ENCODE measurements around the gene UGT1A6. TPM values are rescaled to one million over a fixed set of nuclear protein-coding genes. Genes with fewer than 3 reads are reported as not detected.

UGT1A6 gene
- total RNA-seq, 5 donors from 2014 or later (not counting 1 experiment from before 2014, with no cell fraction given), result 0.32 TPM; not detected in 4

DNA sequence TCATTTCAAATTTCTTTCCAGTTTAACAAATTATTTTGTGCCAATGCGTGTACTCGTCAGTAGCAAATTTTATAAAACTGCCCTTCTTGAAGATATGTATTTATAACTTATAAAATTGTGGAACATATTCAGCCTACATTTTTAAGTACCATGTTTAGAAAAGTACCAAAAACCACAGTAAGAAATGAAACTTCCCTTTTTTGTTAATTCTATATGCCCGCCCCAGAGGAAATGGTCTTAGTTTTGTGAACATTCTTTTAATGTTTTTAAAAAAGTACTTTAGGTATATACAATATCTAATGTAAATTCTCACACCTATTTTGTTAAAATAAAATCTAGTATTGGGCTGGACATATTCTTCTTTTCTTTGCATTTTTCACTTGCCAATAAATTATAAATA, 19.8 kb upstream of the UGT1A6 start:
- Mint-ChIP-seq H3K4me1 (no peaks in the 10 kb centered on the region), H3K4me3 (no peak overlapping the region), H3K27ac (no peak overlapping the region), H3K27me3 (peaks cover 34 to 42% of the 10 kb centered on the region in 2 donors), H3K36me3 (no peaks in the 10 kb centered on the region), H3K9me3 (peaks cover 0 to 8% (median 5%) of the 10 kb centered on the region in 3 donors)
- Histone ChIP-seq H3K4me3 (ENCODE audit: control insufficient read depth in 1 of 2, extremely low read depth in 1 of 2, low read length in 1 of 2) (no peak overlapping the region), H3K27ac (ENCODE audit: low read length) (no peak overlapping the region), H3K36me3 (ENCODE audit: control insufficient read depth in 2 of 2, extremely low read depth in 1 of 2, insufficient read depth in 1 of 2, low read length in 1 of 2) (no peaks in the 10 kb centered on the region), H3K27me3 (replicated peaks in 1 of 2; ENCODE audit: control insufficient read depth in 2 of 2, extremely low read depth in 1 of 2, insufficient read depth in 2 of 2, low read length in 1 of 2) (no peaks in the 10 kb centered on the region), H3K4me1 (ENCODE audit: control insufficient read depth in 1 of 2, extremely low read depth in 1 of 2, insufficient read depth in 2 of 2, low read length in 2 of 2) (no peaks in the 10 kb centered on the region), H3K9me3 (no peaks in the 10 kb centered on the region)
- ATAC-seq (replicated peaks in 1 of 4), result no peak
- ChIA-PET CTCF (no interaction called here), POLR2A (no interaction called here)
- WGBS (ENCODE audit: insufficient coverage), result no CpG with 5 or more reads among the region's 3 CpGs
- no peak for DNase-seq

DNA sequence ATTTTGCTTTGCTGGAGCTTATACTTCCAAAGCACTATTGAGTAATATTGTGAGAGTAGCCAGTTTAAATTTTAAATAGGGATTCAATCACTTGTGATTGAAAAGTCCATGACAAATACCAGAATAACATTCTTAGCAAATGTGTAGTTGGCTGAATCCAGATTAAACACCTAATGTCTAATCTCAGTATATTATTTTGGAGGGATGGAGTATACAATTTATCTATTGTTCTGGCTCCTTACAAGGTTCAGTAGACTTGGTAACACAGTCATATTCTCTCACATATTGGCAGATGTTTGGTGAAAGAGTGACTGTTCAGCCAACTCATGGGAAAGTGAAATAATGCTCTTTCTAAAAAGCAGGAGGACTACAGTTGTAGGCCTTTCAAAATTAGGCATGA, 18.8 kb upstream of the UGT1A6 start:
- no peaks in the 10 kb centered on the region for H3K36me3 Mint-ChIP-seq
- no peak for ATAC-seq (replicated peaks in 1 of 4)
- H3K27me3 Mint-ChIP-seq, result peaks cover 31 to 37% of the 10 kb centered on the region in 2 donors
- Histone ChIP-seq H3K27ac (ENCODE audit: low read length) (no peak overlapping the region), H3K4me1 (ENCODE audit: control insufficient read depth in 1 of 2, extremely low read depth in 1 of 2, insufficient read depth in 2 of 2, low read length in 2 of 2) (no peaks in the 10 kb centered on the region), H3K9me3 (no peaks in the 10 kb centered on the region), H3K4me3 (ENCODE audit: control insufficient read depth in 1 of 2, extremely low read depth in 1 of 2, low read length in 1 of 2) (no peak overlapping the region), H3K27me3 (replicated peaks in 1 of 2; ENCODE audit: control insufficient read depth in 2 of 2, extremely low read depth in 1 of 2, insufficient read depth in 2 of 2, low read length in 1 of 2) (no peaks in the 10 kb centered on the region), H3K36me3 (ENCODE audit: control insufficient read depth in 2 of 2, extremely low read depth in 1 of 2, insufficient read depth in 1 of 2, low read length in 1 of 2) (no peaks in the 10 kb centered on the region)
- ChIA-PET CTCF (no interaction called here), POLR2A (no interaction called here)
- no peaks in the 10 kb centered on the region for H3K4me1 Mint-ChIP-seq
- no peak for DNase-seq
- no peak overlapping the region for H3K27ac Mint-ChIP-seq
- peaks cover 0 to under 1% (median 0%) of the 10 kb centered on the region in 3 donors for H3K9me3 Mint-ChIP-seq
- no peak overlapping the region for H3K4me3 Mint-ChIP-seq

DNA sequence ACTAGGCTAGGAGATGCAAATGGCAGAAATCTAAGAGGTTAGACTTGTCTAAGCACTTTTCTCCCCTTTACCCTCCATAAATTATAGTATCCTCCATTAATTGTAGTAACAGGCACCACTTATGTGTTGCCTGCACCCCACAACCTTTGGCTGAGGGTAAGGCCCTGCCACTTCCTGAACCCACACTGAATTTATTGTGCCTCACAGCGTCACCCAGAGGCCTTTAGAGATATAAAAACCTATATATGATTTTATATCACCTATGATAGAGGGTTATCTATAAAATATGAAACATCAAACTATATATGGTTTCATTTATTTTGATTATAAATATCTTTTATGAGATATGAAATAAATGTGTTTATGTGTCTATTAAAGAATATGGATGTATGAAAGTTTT, 18.4 kb upstream of the UGT1A6 start:
- Mint-ChIP-seq H3K27ac (no peak overlapping the region), H3K4me1 (no peaks in the 10 kb centered on the region), H3K27me3 (peaks cover 32 to 38% of the 10 kb centered on the region in 2 donors), H3K4me3 (no peak overlapping the region), H3K9me3 (no peaks in the 10 kb centered on the region), H3K36me3 (no peaks in the 10 kb centered on the region)
- ChIA-PET CTCF (no interaction called here), POLR2A (no interaction called here)
- DNase-seq (no peak), ATAC-seq (replicated peaks in 1 of 4) (no peak)
- Histone ChIP-seq H3K9me3 (no peaks in the 10 kb centered on the region), H3K27me3 (replicated peaks in 1 of 2; ENCODE audit: control insufficient read depth in 2 of 2, extremely low read depth in 1 of 2, insufficient read depth in 2 of 2, low read length in 1 of 2) (no peaks in the 10 kb centered on the region), H3K4me3 (ENCODE audit: control insufficient read depth in 1 of 2, extremely low read depth in 1 of 2, low read length in 1 of 2) (no peak overlapping the region), H3K27ac (ENCODE audit: low read length) (no peak overlapping the region), H3K36me3 (ENCODE audit: control insufficient read depth in 2 of 2, extremely low read depth in 1 of 2, insufficient read depth in 1 of 2, low read length in 1 of 2) (no peaks in the 10 kb centered on the region), H3K4me1 (ENCODE audit: control insufficient read depth in 1 of 2, extremely low read depth in 1 of 2, insufficient read depth in 2 of 2, low read length in 2 of 2) (no peaks in the 10 kb centered on the region)
- WGBS (ENCODE audit: insufficient coverage), result no CpG with 5 or more reads among the region's 1 CpG

DNA sequence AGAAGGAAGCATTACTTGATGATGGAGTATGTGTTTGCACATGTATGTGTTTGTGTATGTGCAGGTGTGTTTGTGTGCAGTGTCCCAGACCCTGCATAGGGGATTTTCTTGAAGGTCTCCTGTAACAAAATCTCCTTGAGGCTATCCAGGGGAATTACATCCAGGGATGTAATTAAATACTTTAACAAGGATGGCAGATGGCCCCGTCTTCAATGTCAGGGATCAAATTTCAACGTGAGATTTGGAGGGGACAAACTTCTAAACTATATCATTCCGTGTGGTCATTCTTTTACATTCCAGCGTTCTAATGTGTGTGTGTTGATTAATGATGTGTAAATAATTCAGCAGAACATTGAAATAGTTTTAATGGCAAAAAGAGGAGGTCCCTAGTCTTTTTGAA, 17.7 kb upstream of the UGT1A6 start:
- POLR2A ChIA-PET, result no interaction called here
- H3K27me3 ChIP-seq (replicated peaks in 1 of 2; ENCODE audit: control insufficient read depth in 2 of 2, extremely low read depth in 1 of 2, insufficient read depth in 2 of 2, low read length in 1 of 2), result no peaks in the 10 kb centered on the region
- no peaks in the 10 kb centered on the region for H3K9me3 ChIP-seq
- no CpG with 5 or more reads among the region's 4 CpGs for WGBS (ENCODE audit: insufficient coverage)
- no peak overlapping the region for H3K27ac ChIP-seq (ENCODE audit: low read length)
- H3K4me3 ChIP-seq (ENCODE audit: control insufficient read depth in 1 of 2, extremely low read depth in 1 of 2, low read length in 1 of 2), result no peak overlapping the region
- Mint-ChIP-seq H3K4me3 (no peak overlapping the region), H3K36me3 (no peaks in the 10 kb centered on the region), H3K9me3 (no peaks in the 10 kb centered on the region), H3K4me1 (no peaks in the 10 kb centered on the region), H3K27ac (no peak overlapping the region), H3K27me3 (peaks cover 34 to 43% of the 10 kb centered on the region in 2 donors)
- DNase-seq, result no peak
- H3K36me3 ChIP-seq (ENCODE audit: control insufficient read depth in 2 of 2, extremely low read depth in 1 of 2, insufficient read depth in 1 of 2, low read length in 1 of 2), result no peaks in the 10 kb centered on the region
- no peaks in the 10 kb centered on the region for H3K4me1 ChIP-seq (ENCODE audit: control insufficient read depth in 1 of 2, extremely low read depth in 1 of 2, insufficient read depth in 2 of 2, low read length in 2 of 2)
- CTCF ChIA-PET, result no interaction called here
- ATAC-seq (replicated peaks in 1 of 4), result no peak

DNA sequence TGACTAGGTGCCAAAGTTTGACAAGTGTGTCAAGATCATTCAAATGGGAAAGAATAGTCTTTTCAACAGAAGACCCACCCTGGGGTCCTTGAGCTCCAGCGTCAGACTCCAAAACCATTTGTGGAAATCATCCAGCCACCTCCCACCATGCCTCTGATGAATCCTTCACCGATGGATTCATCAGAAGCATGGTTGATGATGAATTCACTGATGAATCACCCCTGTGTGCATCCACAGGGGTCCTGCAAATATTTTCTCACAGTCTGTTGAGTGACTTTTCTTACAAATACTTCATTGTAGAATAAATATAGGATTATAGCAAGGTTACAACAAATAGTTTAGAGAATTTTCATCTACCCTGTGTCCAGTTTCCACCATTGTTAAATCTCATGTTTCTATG, 16.6 kb upstream of the UGT1A6 start:
- H3K9me3 ChIP-seq, result no peaks in the 10 kb centered on the region
- H3K27me3 ChIP-seq (replicated peaks in 1 of 2; ENCODE audit: control insufficient read depth in 2 of 2, extremely low read depth in 1 of 2, insufficient read depth in 2 of 2, low read length in 1 of 2), result no peaks in the 10 kb centered on the region
- H3K4me3 Mint-ChIP-seq, result no peak overlapping the region
- WGBS (ENCODE audit: insufficient coverage), result no CpG with 5 or more reads among the region's 2 CpGs
- DNase-seq (no peak), ATAC-seq (replicated peaks in 1 of 4) (no peak)
- no peaks in the 10 kb centered on the region for H3K4me1 ChIP-seq (ENCODE audit: control insufficient read depth in 1 of 2, extremely low read depth in 1 of 2, insufficient read depth in 2 of 2, low read length in 2 of 2)
- H3K27ac ChIP-seq (ENCODE audit: low read length), result no peak overlapping the region
- no peaks in the 10 kb centered on the region for H3K36me3 ChIP-seq (ENCODE audit: control insufficient read depth in 2 of 2, extremely low read depth in 1 of 2, insufficient read depth in 1 of 2, low read length in 1 of 2)
- CTCF ChIA-PET, result no interaction called here
- H3K9me3 Mint-ChIP-seq, result no peaks in the 10 kb centered on the region
- POLR2A ChIA-PET, result no interaction called here
- no peaks in the 10 kb centered on the region for H3K36me3 Mint-ChIP-seq
- no peak overlapping the region for H3K27ac Mint-ChIP-seq
- H3K27me3 Mint-ChIP-seq, result peaks cover 26 to 36% of the 10 kb centered on the region in 2 donors
- no peak overlapping the region for H3K4me3 ChIP-seq (ENCODE audit: control insufficient read depth in 1 of 2, extremely low read depth in 1 of 2, low read length in 1 of 2)
- no peaks in the 10 kb centered on the region for H3K4me1 Mint-ChIP-seq

DNA sequence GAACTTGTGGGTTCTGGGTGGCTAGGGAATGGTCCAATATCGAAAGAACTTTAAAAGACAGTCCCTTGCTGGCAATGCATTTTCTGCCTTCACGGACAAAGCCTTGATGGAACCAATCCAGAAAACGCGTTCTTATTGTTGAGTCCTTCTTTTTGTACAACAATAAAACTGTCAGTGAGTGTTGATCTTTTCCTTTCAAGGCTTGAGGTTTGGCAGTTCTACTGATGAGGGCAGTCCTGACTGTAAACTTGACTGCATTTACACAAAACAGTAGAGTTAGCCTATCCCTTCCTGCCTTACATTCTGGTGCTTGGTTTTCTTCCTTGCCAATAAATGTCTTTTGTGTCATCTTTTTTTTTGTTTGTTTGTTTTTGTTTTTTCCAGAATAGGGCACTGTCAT, 13.5 kb upstream of the UGT1A6 start:
- DNase-seq (no peak), ATAC-seq (replicated peaks in 1 of 4) (no peak)
- peaks cover 15 to 30% of the 10 kb centered on the region in 2 donors for H3K27me3 Mint-ChIP-seq
- H3K36me3 ChIP-seq (ENCODE audit: control insufficient read depth in 2 of 2, extremely low read depth in 1 of 2, insufficient read depth in 1 of 2, low read length in 1 of 2), result no peaks in the 10 kb centered on the region
- H3K4me3 Mint-ChIP-seq, result no peak overlapping the region
- CTCF ChIA-PET, result no interaction called here
- no peaks in the 10 kb centered on the region for H3K4me1 Mint-ChIP-seq
- no peak overlapping the region for H3K4me3 ChIP-seq (ENCODE audit: control insufficient read depth in 1 of 2, extremely low read depth in 1 of 2, low read length in 1 of 2)
- no peaks in the 10 kb centered on the region for H3K9me3 ChIP-seq
- 88% methylated on average over 4 of the region's 4 CpGs for WGBS (ENCODE audit: insufficient coverage)
- no peak overlapping the region for H3K27ac ChIP-seq (ENCODE audit: low read length)
- no peak overlapping the region for H3K27ac Mint-ChIP-seq
- POLR2A ChIA-PET, result no interaction called here
- H3K36me3 Mint-ChIP-seq, result no peaks in the 10 kb centered on the region
- no peaks in the 10 kb centered on the region for H3K9me3 Mint-ChIP-seq
- H3K27me3 ChIP-seq (replicated peaks in 1 of 2; ENCODE audit: control insufficient read depth in 2 of 2, extremely low read depth in 1 of 2, insufficient read depth in 2 of 2, low read length in 1 of 2), result peaks cover 0 to 2% of the 10 kb centered on the region in 2 experiments
- H3K4me1 ChIP-seq (ENCODE audit: control insufficient read depth in 1 of 2, extremely low read depth in 1 of 2, insufficient read depth in 2 of 2, low read length in 2 of 2), result no peaks in the 10 kb centered on the region

DNA sequence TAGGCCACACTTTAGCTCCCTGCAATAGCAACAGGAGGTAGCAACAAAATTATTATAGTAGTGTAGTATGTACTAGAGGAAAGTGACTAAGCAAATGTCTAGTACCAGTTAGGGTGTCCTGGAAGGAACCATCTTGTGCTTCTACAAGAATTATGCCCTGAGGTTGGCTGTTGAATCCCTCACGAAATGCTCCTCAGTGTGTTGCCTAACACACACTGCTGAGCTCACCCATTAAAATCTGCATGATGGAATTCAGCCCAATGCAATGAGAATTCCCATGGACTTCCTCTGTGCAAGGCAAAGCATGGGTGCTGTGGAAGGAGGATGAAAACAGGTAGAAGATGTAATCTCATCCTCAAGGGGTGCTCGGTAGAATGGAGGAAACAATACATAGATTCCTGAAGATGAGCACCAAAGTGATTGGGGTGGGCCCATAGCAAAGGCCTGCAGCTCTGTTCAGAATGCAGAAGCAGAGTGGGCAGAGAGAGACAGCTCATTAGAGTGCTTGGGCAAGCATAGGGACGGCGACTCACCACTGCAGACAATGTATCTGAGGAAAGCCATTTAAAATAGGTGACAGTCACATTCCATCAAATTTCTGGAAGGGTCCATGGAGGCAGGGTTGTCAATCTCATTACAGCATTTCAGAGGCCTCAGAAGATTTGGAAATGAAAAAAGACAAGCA, 12.2 kb upstream of the UGT1A6 start:
- Mint-ChIP-seq H3K27me3 (peaks cover 15 to 26% of the 10 kb centered on the region in 2 donors), H3K27ac (no peak overlapping the region), H3K9me3 (no peaks in the 10 kb centered on the region), H3K36me3 (no peaks in the 10 kb centered on the region), H3K4me3 (no peak overlapping the region), H3K4me1 (no peaks in the 10 kb centered on the region)
- CTCF ChIA-PET, result no interaction called here
- Histone ChIP-seq H3K27ac (ENCODE audit: low read length) (no peak overlapping the region), H3K9me3 (no peaks in the 10 kb centered on the region), H3K4me1 (ENCODE audit: control insufficient read depth in 1 of 2, extremely low read depth in 1 of 2, insufficient read depth in 2 of 2, low read length in 2 of 2) (no peaks in the 10 kb centered on the region), H3K4me3 (ENCODE audit: control insufficient read depth in 1 of 2, extremely low read depth in 1 of 2, low read length in 1 of 2) (no peak overlapping the region), H3K27me3 (replicated peaks in 1 of 2; ENCODE audit: control insufficient read depth in 2 of 2, extremely low read depth in 1 of 2, insufficient read depth in 2 of 2, low read length in 1 of 2) (peaks cover 0 to 2% of the 10 kb centered on the region in 2 experiments), H3K36me3 (ENCODE audit: control insufficient read depth in 2 of 2, extremely low read depth in 1 of 2, insufficient read depth in 1 of 2, low read length in 1 of 2) (no peaks in the 10 kb centered on the region)
- WGBS (ENCODE audit: insufficient coverage), result 93% methylated on average over 4 of the region's 4 CpGs
- POLR2A ChIA-PET, result no interaction called here
- ATAC-seq (replicated peaks in 1 of 4), result no peak
- no peak for DNase-seq

Data from T-cell (primary cell).